GM18858 (cell line): ENCODE results near the gene NECTIN1.

Experiments
- ATAC-seq: cut with Tn5 transposase; IDR thresholded peaks from one replicate; pipeline ENCODE4 v1.9.1; 2021; ENCODE audit not compliant: unreplicated experiment

NECTIN1 gene

GRCh38 chr11:119755356-119756071 is 26.5 kb upstream of the NECTIN1 start:
- ATAC-seq: no peak

GRCh38 chr11:119754656-119755355 is 25.8 kb upstream of the NECTIN1 start:
- no peak for ATAC-seq

- no peak for ATAC-seq
These were observed 25.2 kb upstream of the NECTIN1 start for GRCh38 chr11:119754199-119754598.

- no peak for ATAC-seq
These were observed 23.9 kb upstream of the NECTIN1 start for GRCh38 chr11:119752946-119753345.

- no peak for ATAC-seq
These were observed 23.4 kb upstream of the NECTIN1 start for GRCh38 chr11:119752345-119752871.

GRCh38 chr11:119750056-119750455 is 21.1 kb upstream of the NECTIN1 start:
- no peak for ATAC-seq

GRCh38 chr11:119749006-119749565 is 20.1 kb upstream of the NECTIN1 start:
- ATAC-seq: no peak

GRCh38 chr11:119747868-119748660 is 19.1 kb upstream of the NECTIN1 start:
- no peak for ATAC-seq

- no peak for ATAC-seq
These were observed 17.0 kb upstream of the NECTIN1 start for GRCh38 chr11:119745776-119746535.

- no peak for ATAC-seq
These were observed 16.1 kb upstream of the NECTIN1 start for GRCh38 chr11:119745112-119745511.

- no peak for ATAC-seq
These were observed 15.6 kb upstream of the NECTIN1 start for GRCh38 chr11:119744577-119744976.

GRCh38 chr11:119743006-119743405 is 14.0 kb upstream of the NECTIN1 start:
- no peak for ATAC-seq

GRCh38 chr11:119742263-119742861 is 13.4 kb upstream of the NECTIN1 start:
- ATAC-seq: no peak

- ATAC-seq: no peak
These were observed 12.6 kb upstream of the NECTIN1 start for GRCh38 chr11:119741369-119742262.

- no peak for ATAC-seq
These were observed 11.0 kb upstream of the NECTIN1 start for GRCh38 chr11:119739975-119740374.

GRCh38 chr11:119739021-119739703 is 10.2 kb upstream of the NECTIN1 start:
- ATAC-seq: no peak

- ATAC-seq: no peak
These were observed 9.0 kb upstream of the NECTIN1 start for GRCh38 chr11:119738059-119738439.

GRCh38 chr11:119737366-119738058 is 8.5 kb upstream of the NECTIN1 start:
- ATAC-seq: no peak
